ENCODE data around the gene CLDN24.

CLDN24 gene

GRCh38 chr4:183347146-183347545 lies 24.9 kb upstream of the CLDN24 start:
- H3K9me3 ChIP-seq (ENCODE audit: control insufficient read depth, insufficient read depth, low read length), result no peaks in the 10 kb centered on the region
- H3K4me3 ChIP-seq (ENCODE audit: low read depth, low read length), result no peak overlapping the region
- no peaks in the 10 kb centered on the region for H3K36me3 ChIP-seq (ENCODE audit: control insufficient read depth, insufficient read depth, low read length)
- no peak overlapping the region for H3K27ac ChIP-seq (ENCODE audit: low read depth, low read length)
- H3K4me1 ChIP-seq (ENCODE audit: control insufficient read depth, insufficient read depth, low read length), result no peaks in the 10 kb centered on the region
- no peak overlapping the region for H3K9ac ChIP-seq (ENCODE audit: low read depth, low read length)
- no peaks in the 10 kb centered on the region for H3K27me3 ChIP-seq (ENCODE audit: control insufficient read depth, insufficient read depth, low read length)

- Histone ChIP-seq H3K4me3 (ENCODE audit: low read depth, low read length) (no peak overlapping the region), H3K27ac (ENCODE audit: low read depth, low read length) (no peak overlapping the region), H3K27me3 (ENCODE audit: control insufficient read depth, insufficient read depth, low read length) (no peaks in the 10 kb centered on the region), H3K4me1 (ENCODE audit: control insufficient read depth, insufficient read depth, low read length) (no peaks in the 10 kb centered on the region), H3K9me3 (ENCODE audit: control insufficient read depth, insufficient read depth, low read length) (no peaks in the 10 kb centered on the region), H3K9ac (ENCODE audit: low read depth, low read length) (no peak overlapping the region), H3K36me3 (ENCODE audit: control insufficient read depth, insufficient read depth, low read length) (no peaks in the 10 kb centered on the region)
Observed at GRCh38 chr4:183345261-183345660, 23.0 kb upstream of the CLDN24 start.

- no peaks in the 10 kb centered on the region for H3K36me3 ChIP-seq (ENCODE audit: control insufficient read depth, insufficient read depth, low read length)
- no peaks in the 10 kb centered on the region for H3K9me3 ChIP-seq (ENCODE audit: control insufficient read depth, insufficient read depth, low read length)
- no peaks in the 10 kb centered on the region for H3K27me3 ChIP-seq (ENCODE audit: control insufficient read depth, insufficient read depth, low read length)
- no peak overlapping the region for H3K9ac ChIP-seq (ENCODE audit: low read depth, low read length)
- no peaks in the 10 kb centered on the region for H3K4me1 ChIP-seq (ENCODE audit: control insufficient read depth, insufficient read depth, low read length)
- H3K27ac ChIP-seq (ENCODE audit: low read depth, low read length), result no peak overlapping the region
- H3K4me3 ChIP-seq (ENCODE audit: low read depth, low read length), result no peak overlapping the region
Observed at GRCh38 chr4:183344523-183345255, 22.5 kb upstream of the CLDN24 start.

- Histone ChIP-seq H3K9ac (ENCODE audit: low read depth, low read length) (no peak overlapping the region), H3K27ac (ENCODE audit: low read depth, low read length) (no peak overlapping the region), H3K9me3 (ENCODE audit: control insufficient read depth, insufficient read depth, low read length) (no peaks in the 10 kb centered on the region), H3K36me3 (ENCODE audit: control insufficient read depth, insufficient read depth, low read length) (no peaks in the 10 kb centered on the region), H3K27me3 (ENCODE audit: control insufficient read depth, insufficient read depth, low read length) (no peaks in the 10 kb centered on the region), H3K4me1 (ENCODE audit: control insufficient read depth, insufficient read depth, low read length) (no peaks in the 10 kb centered on the region), H3K4me3 (ENCODE audit: low read depth, low read length) (no peak overlapping the region)
Observed at GRCh38 chr4:183343730-183344129, 21.5 kb upstream of the CLDN24 start.

- Histone ChIP-seq H3K9ac (ENCODE audit: low read depth, low read length) (no peak overlapping the region), H3K4me1 (ENCODE audit: control insufficient read depth, insufficient read depth, low read length) (no peaks in the 10 kb centered on the region), H3K36me3 (ENCODE audit: control insufficient read depth, insufficient read depth, low read length) (no peaks in the 10 kb centered on the region), H3K27ac (ENCODE audit: low read depth, low read length) (no peak overlapping the region), H3K9me3 (ENCODE audit: control insufficient read depth, insufficient read depth, low read length) (no peaks in the 10 kb centered on the region), H3K4me3 (ENCODE audit: low read depth, low read length) (no peak overlapping the region), H3K27me3 (ENCODE audit: control insufficient read depth, insufficient read depth, low read length) (no peaks in the 10 kb centered on the region)
Observed at GRCh38 chr4:183342541-183343533, 20.6 kb upstream of the CLDN24 start.

- H3K9ac ChIP-seq (ENCODE audit: low read depth, low read length), result no peak overlapping the region
- H3K9me3 ChIP-seq (ENCODE audit: control insufficient read depth, insufficient read depth, low read length), result no peaks in the 10 kb centered on the region
- H3K27ac ChIP-seq (ENCODE audit: low read depth, low read length), result no peak overlapping the region
- no peaks in the 10 kb centered on the region for H3K27me3 ChIP-seq (ENCODE audit: control insufficient read depth, insufficient read depth, low read length)
- no peaks in the 10 kb centered on the region for H3K36me3 ChIP-seq (ENCODE audit: control insufficient read depth, insufficient read depth, low read length)
- H3K4me1 ChIP-seq (ENCODE audit: control insufficient read depth, insufficient read depth, low read length), result no peaks in the 10 kb centered on the region
- H3K4me3 ChIP-seq (ENCODE audit: low read depth, low read length), result no peak overlapping the region
Observed at GRCh38 chr4:183337833-183338232, 15.6 kb upstream of the CLDN24 start.

GRCh38 chr4:183337349-183337748 lies 15.1 kb upstream of the CLDN24 start:
- Histone ChIP-seq H3K27ac (ENCODE audit: low read depth, low read length) (no peak overlapping the region), H3K4me3 (ENCODE audit: low read depth, low read length) (no peak overlapping the region), H3K9me3 (ENCODE audit: control insufficient read depth, insufficient read depth, low read length) (no peaks in the 10 kb centered on the region), H3K9ac (ENCODE audit: low read depth, low read length) (no peak overlapping the region), H3K4me1 (ENCODE audit: control insufficient read depth, insufficient read depth, low read length) (no peaks in the 10 kb centered on the region), H3K36me3 (ENCODE audit: control insufficient read depth, insufficient read depth, low read length) (no peaks in the 10 kb centered on the region), H3K27me3 (ENCODE audit: control insufficient read depth, insufficient read depth, low read length) (no peaks in the 10 kb centered on the region)

- H3K27me3 ChIP-seq (ENCODE audit: control insufficient read depth, insufficient read depth, low read length), result no peaks in the 10 kb centered on the region
- no peaks in the 10 kb centered on the region for H3K9me3 ChIP-seq (ENCODE audit: control insufficient read depth, insufficient read depth, low read length)
- no peak overlapping the region for H3K4me3 ChIP-seq (ENCODE audit: low read depth, low read length)
- H3K36me3 ChIP-seq (ENCODE audit: control insufficient read depth, insufficient read depth, low read length), result no peaks in the 10 kb centered on the region
- H3K9ac ChIP-seq (ENCODE audit: low read depth, low read length), result no peak overlapping the region
- H3K27ac ChIP-seq (ENCODE audit: low read depth, low read length), result no peak overlapping the region
- H3K4me1 ChIP-seq (ENCODE audit: control insufficient read depth, insufficient read depth, low read length), result no peaks in the 10 kb centered on the region
Observed at GRCh38 chr4:183335369-183335940, 13.2 kb upstream of the CLDN24 start.

- H3K27ac ChIP-seq (ENCODE audit: low read depth, low read length), result no peak overlapping the region
- H3K27me3 ChIP-seq (ENCODE audit: control insufficient read depth, insufficient read depth, low read length), result no peaks in the 10 kb centered on the region
- H3K4me3 ChIP-seq (ENCODE audit: low read depth, low read length), result no peak overlapping the region
- no peak overlapping the region for H3K9ac ChIP-seq (ENCODE audit: low read depth, low read length)
- H3K9me3 ChIP-seq (ENCODE audit: control insufficient read depth, insufficient read depth, low read length), result no peaks in the 10 kb centered on the region
- H3K4me1 ChIP-seq (ENCODE audit: control insufficient read depth, insufficient read depth, low read length), result no peaks in the 10 kb centered on the region
- no peaks in the 10 kb centered on the region for H3K36me3 ChIP-seq (ENCODE audit: control insufficient read depth, insufficient read depth, low read length)
Observed at GRCh38 chr4:183333983-183334382, 11.8 kb upstream of the CLDN24 start.

- H3K4me3 ChIP-seq (ENCODE audit: low read depth, low read length), result no peak overlapping the region
- no peaks in the 10 kb centered on the region for H3K27me3 ChIP-seq (ENCODE audit: control insufficient read depth, insufficient read depth, low read length)
- no peak overlapping the region for H3K9ac ChIP-seq (ENCODE audit: low read depth, low read length)
- no peaks in the 10 kb centered on the region for H3K36me3 ChIP-seq (ENCODE audit: control insufficient read depth, insufficient read depth, low read length)
- no peaks in the 10 kb centered on the region for H3K4me1 ChIP-seq (ENCODE audit: control insufficient read depth, insufficient read depth, low read length)
- no peak overlapping the region for H3K27ac ChIP-seq (ENCODE audit: low read depth, low read length)
- no peaks in the 10 kb centered on the region for H3K9me3 ChIP-seq (ENCODE audit: control insufficient read depth, insufficient read depth, low read length)
Observed at GRCh38 chr4:183333202-183333601, 11.0 kb upstream of the CLDN24 start.

GRCh38 chr4:183332447-183332846 lies 10.2 kb upstream of the CLDN24 start:
- Histone ChIP-seq H3K27ac (ENCODE audit: low read depth, low read length) (no peak overlapping the region), H3K36me3 (ENCODE audit: control insufficient read depth, insufficient read depth, low read length) (no peaks in the 10 kb centered on the region), H3K4me3 (ENCODE audit: low read depth, low read length) (no peak overlapping the region), H3K27me3 (ENCODE audit: control insufficient read depth, insufficient read depth, low read length) (no peaks in the 10 kb centered on the region), H3K9me3 (ENCODE audit: control insufficient read depth, insufficient read depth, low read length) (no peaks in the 10 kb centered on the region), H3K4me1 (ENCODE audit: control insufficient read depth, insufficient read depth, low read length) (no peaks in the 10 kb centered on the region), H3K9ac (ENCODE audit: low read depth, low read length) (no peak overlapping the region)
